ENCODE measurements around the gene RTTN.

RTTN gene

GRCh38 chr18:70082430-70082829 lies 123.1 kb downstream of the RTTN start:
- DNase-seq (ENCODE audit: low spot score) = no peak

- no peak for DNase-seq (ENCODE audit: low spot score)
These were observed 127.4 kb downstream of the RTTN start for GRCh38 chr18:70078106-70078505.

GRCh38 chr18:70075906-70076305 lies 129.6 kb downstream of the RTTN start:
- no peak for DNase-seq (ENCODE audit: low spot score)

- DNase-seq (ENCODE audit: low spot score) = no peak
These were observed 131.4 kb downstream of the RTTN start for GRCh38 chr18:70074116-70074515.

- no peak for DNase-seq (ENCODE audit: low spot score)
These were observed 132.1 kb downstream of the RTTN start for GRCh38 chr18:70073432-70073831.

GRCh38 chr18:70072678-70073077 lies 132.8 kb downstream of the RTTN start:
- no peak for DNase-seq (ENCODE audit: low spot score)

GRCh38 chr18:70069965-70070364 lies 135.5 kb downstream of the RTTN start:
- no peak for DNase-seq (ENCODE audit: low spot score)

- DNase-seq (ENCODE audit: low spot score) = no peak
These were observed 136.1 kb downstream of the RTTN start for GRCh38 chr18:70069382-70069781.

- no peak for DNase-seq (ENCODE audit: low spot score)
These were observed 136.5 kb downstream of the RTTN start for GRCh38 chr18:70068981-70069380.

- no peak for DNase-seq (ENCODE audit: low spot score)
These were observed 145.8 kb downstream of the RTTN start for GRCh38 chr18:70059684-70060083.

GRCh38 chr18:70058916-70059315 lies 146.6 kb downstream of the RTTN start:
- no peak for DNase-seq (ENCODE audit: low spot score)

GRCh38 chr18:70047931-70048603 lies 157.4 kb downstream of the RTTN start:
- DNase-seq (ENCODE audit: low spot score) = no peak

GRCh38 chr18:70046796-70047195 lies 158.7 kb downstream of the RTTN start:
- no peak for DNase-seq (ENCODE audit: low spot score)

- no peak for DNase-seq (ENCODE audit: low spot score)
These were observed 159.3 kb downstream of the RTTN start for GRCh38 chr18:70046207-70046606.

- no peak for DNase-seq (ENCODE audit: low spot score)
These were observed 160.9 kb downstream of the RTTN start for GRCh38 chr18:70044632-70045031.

- DNase-seq (ENCODE audit: low spot score) = peak; percentile 80
These were observed 163.9 kb downstream of the RTTN start for GRCh38 chr18:70041459-70042050.

- DNase-seq (ENCODE audit: low spot score) = no peak
These were observed 166.3 kb downstream of the RTTN start for GRCh38 chr18:70039186-70039585.

- no peak for DNase-seq (ENCODE audit: low spot score)
These were observed 167.9 kb downstream of the RTTN start for GRCh38 chr18:70037431-70038061.

GRCh38 chr18:70036771-70037347 lies 168.6 kb downstream of the RTTN start:
- no peak for DNase-seq (ENCODE audit: low spot score)

GRCh38 chr18:70036168-70036567 lies 169.3 kb downstream of the RTTN start:
- DNase-seq (ENCODE audit: low spot score) = no peak

- no peak for DNase-seq (ENCODE audit: low spot score)
These were observed 174.3 kb downstream of the RTTN start for GRCh38 chr18:70031221-70031620.

GRCh38 chr18:70030728-70031127 lies 174.8 kb downstream of the RTTN start:
- DNase-seq (ENCODE audit: low spot score) = no peak

GRCh38 chr18:70029163-70029562 lies 176.3 kb downstream of the RTTN start:
- no peak for DNase-seq (ENCODE audit: low spot score)

Data from D341Med (cell line).